Thyroid gland (tissue), 4 donors: ENCODE measurements around the gene SEMG1.

ENCODE experiments used
- CTCF ChIP-seq, 6 experiments: fragments of 200-600 bp in 3 of 6; fragments of 450-650 bp in 3 of 6; sonication (generic) in 3 of 6; IDR thresholded peaks; one replicate each; pipeline ENCODE4 v1.5.1; 2016 to 2019; ENCODE audit warnings: antibody characterized with exemption in 6 of 6, mild to moderate bottlenecking in 2 of 6, inconsistent platforms in 1 of 6, moderate library complexity in 1 of 6
- POLR2A ChIP-seq, 2 donors: fragments of 450-650 bp; IDR thresholded peaks; one replicate each; pipeline ENCODE4 v1.6.1; 2017; ENCODE audit warnings: antibody characterized with exemption in 2 of 2, mild to moderate bottlenecking in 2 of 2, moderate library complexity in 1 of 2

- TF ChIP-seq CTCF (IDR thresholded peaks at IDR 0.05) (no peak), POLR2A (IDR thresholded peaks at IDR 0.05) (no peak)
Observed at GRCh38 chr20:45163083-45163803, 43.6 kb upstream of the SEMG1 start.
